Kidney (tissue), 14 donors: ENCODE data around the gene HK1. TPM values are rescaled to one million over a fixed set of nuclear protein-coding genes. Genes with fewer than 3 reads are reported as not detected.

Source experiments
- DNase-seq, 5 donors: peaks; one replicate each; pipeline ENCODE4 v3.0.0-alpha.2; 2013 to 2020
- FAIRE-seq: peaks from 2 replicates; lab custom pipeline; 2012; peaks lifted over from hg19 to GRCh38; lab: Jason Lieb, UNC
- H3K27ac ChIP-seq, 2 donors: one replicate each; pipeline ENCODE4 v1.7.0; 2013; ENCODE audit warnings: low read depth in 2 of 2, low read length in 2 of 2, inconsistent platforms in 1 of 2
- H3K27me3 ChIP-seq: one replicate; pipeline ENCODE4 v1.7.1; 2013; ENCODE audit warnings: low read length, inconsistent platforms; ENCODE audit not compliant: control insufficient read depth, insufficient read depth
- H3K36me3 ChIP-seq, 3 donors: one replicate each; pipeline versions ENCODE4 v1.7.0 to v1.7.1; 2013; ENCODE audit warnings: low read length in 3 of 3, control low read depth in 1 of 3, inconsistent platforms in 1 of 3; ENCODE audit not compliant: insufficient read depth in 3 of 3, control insufficient read depth in 2 of 3
- H3K4me1 ChIP-seq, 3 donors: one replicate each; pipeline versions ENCODE4 v1.7.0 to v1.7.1; 2013; ENCODE audit warnings: low read length in 3 of 3, inconsistent platforms in 1 of 3, low read depth in 1 of 3; ENCODE audit not compliant: control insufficient read depth in 2 of 3, insufficient read depth in 2 of 3
- H3K4me3 ChIP-seq, 3 donors: one replicate each; pipeline versions ENCODE4 v1.7.0 to v1.8.1; 2013; ENCODE audit warnings: low read length in 3 of 3, control low read depth in 1 of 3, inconsistent platforms in 1 of 3
- H3K9ac ChIP-seq, 3 donors: one replicate each; pipeline versions ENCODE4 v1.7.0 to v1.7.1; 2013; ENCODE audit warnings: low read length in 3 of 3, control low read depth in 1 of 3, inconsistent platforms in 1 of 3
- H3K9me3 ChIP-seq, 3 donors: one replicate each; pipeline versions ENCODE4 v1.7.0 to v1.7.1; 2013; ENCODE audit warnings: low read length in 3 of 3, control low read depth in 1 of 3, inconsistent platforms in 1 of 3; ENCODE audit not compliant: control insufficient read depth in 2 of 3, insufficient read depth in 1 of 3
- CTCF ChIP-seq: IDR thresholded peaks from 3 replicates; pipeline ENCODE4 v1.5.1; 2012; ENCODE audit warnings: mild to moderate bottlenecking, moderate library complexity, borderline replicate concordance; ENCODE audit not compliant: insufficient read depth; ENCODE audit errors: extremely low read depth
- intact Hi-C: fragments of 100-400 bp; cut with DNase I; formaldehyde crosslinking; loops from one replicate; pipeline ENCODE4 v1.11.1; 2022
- polyA plus RNA-seq: library from polyadenylated mRNA; stranded (reverse); fragments of 350-450 nt; fragmentation: Illumina TruSeq; extraction: RNeasy Lipid Tissue Mini Kit (QIAGEN cat#74804); gene quantifications from one replicate; pipeline ENCODE4 v1.2.3, GENCODE V29; 2014; ENCODE audit warnings: low read depth, low replicate concordance; ENCODE audit not compliant: insufficient read depth
- total RNA-seq: library from RNA; stranded (reverse); fragmentation: NEBNext Ultra II Directional; extraction: Animal tissue kit (Norgen Biotek cat#: 25700); gene quantifications from one replicate; pipeline ENCODE4 v1.2.1, GENCODE V29; 2021
- donor health status: control.
- donor health status: control.
- donor health status: control.
- donor health status: control.
- donor health status: control.
- donor health status: DM: yes; HTN: yes; CAD: no.
- donor health status: Normal renal cell carcinoma (clear cell type).

Gene HK1
- total and polyA plus RNA-seq, 2 donors from 2014 or later = 35.9 to 84.9 TPM

- no peaks in the 10 kb centered on the region for H3K27me3 ChIP-seq
- H3K27ac ChIP-seq = no peak overlapping the region
- no peak overlapping the region for H3K9ac ChIP-seq
- intact Hi-C loops = no loop called here
- TF ChIP-seq CTCF = no peak
- peaks cover 0 to 3% (median 0%) of the 10 kb centered on the region in 3 donors for H3K4me1 ChIP-seq
- H3K36me3 ChIP-seq = peaks cover 0 to 5% (median 5%) of the 10 kb centered on the region in 3 donors
- no peaks in the 10 kb centered on the region for H3K9me3 ChIP-seq
- no peak overlapping the region for H3K4me3 ChIP-seq
- FAIRE-seq (no peak), DNase-seq (no peak)
Measured at GRCh38 chr10:69240455-69240854, 37.8 kb upstream of the HK1 start.

GRCh38 chr10:69241575-69241974 is 36.7 kb upstream of the HK1 start:
- H3K4me3 ChIP-seq = no peak overlapping the region
- H3K9me3 ChIP-seq = no peaks in the 10 kb centered on the region
- DNase-seq (no peak), FAIRE-seq (no peak)
- intact Hi-C loops = no loop called here
- no peak overlapping the region for H3K9ac ChIP-seq
- H3K27me3 ChIP-seq = no peaks in the 10 kb centered on the region
- no peak for TF ChIP-seq CTCF
- peaks cover 0 to 3% (median 0%) of the 10 kb centered on the region in 3 donors for H3K4me1 ChIP-seq
- peaks cover 0 to 8% (median 5%) of the 10 kb centered on the region in 3 donors for H3K36me3 ChIP-seq
- H3K27ac ChIP-seq = no peak overlapping the region

GRCh38 chr10:69242040-69242851 is 36.0 kb upstream of the HK1 start:
- Histone ChIP-seq H3K9me3 (no peaks in the 10 kb centered on the region), H3K9ac (no peak overlapping the region), H3K4me1 (peaks cover 0 to 3% (median 0%) of the 10 kb centered on the region in 3 donors), H3K36me3 (peaks cover 0 to 14% (median 5%) of the 10 kb centered on the region in 3 donors), H3K27ac (no peak overlapping the region), H3K27me3 (no peaks in the 10 kb centered on the region), H3K4me3 (no peak overlapping the region)
- no peak for FAIRE-seq
- DNase-seq = no peak
- TF ChIP-seq CTCF = no peak
- intact Hi-C loops = no loop called here

- FAIRE-seq (no peak), DNase-seq (no peak)
- Histone ChIP-seq H3K36me3 (peaks cover 0 to 14% (median 5%) of the 10 kb centered on the region in 3 donors), H3K27me3 (no peaks in the 10 kb centered on the region), H3K27ac (no peak overlapping the region), H3K4me1 (peaks cover 0 to 1% (median 0%) of the 10 kb centered on the region in 3 donors), H3K4me3 (no peak overlapping the region), H3K9ac (no peak overlapping the region), H3K9me3 (no peaks in the 10 kb centered on the region)
- intact Hi-C loops = no loop called here
- no peak for TF ChIP-seq CTCF
Measured at GRCh38 chr10:69242852-69243212, 35.5 kb upstream of the HK1 start.
